Germinal center (tissue), 1 donor: ENCODE data around the gene BANF1.

Experiments
- DNase-seq: peaks from one replicate; pipeline ENCODE4 v3.0.0; 2012; ENCODE audit warnings: mixed read lengths, low spot score

The BANF1 gene

GRCh38 chr11:66001942-66002647, at the start of gene BANF1, which contains the start of gene EIF1AD:
Gene BANF1 (plus strand): TSS chr11:66002503. CDS start chr11:66003251, 748 bp downstream.
Gene EIF1AD (minus strand): TSS chr11:66002157. CDS start chr11:66000389, 1,768 bp downstream.
- peak; percentile 89 for DNase-seq

- no peak for DNase-seq
Measured at GRCh38 chr11:65953471-65953870, 48.8 kb upstream of the BANF1 start.

GRCh38 chr11:65954771-65955170, 47.5 kb upstream of the BANF1 start:
- no peak for DNase-seq

GRCh38 chr11:65958291-65958690, 44.0 kb upstream of the BANF1 start:
- DNase-seq, result no peak

GRCh38 chr11:65958774-65959420, 43.4 kb upstream of the BANF1 start:
- DNase-seq, result no peak

GRCh38 chr11:65960824-65961266, 41.5 kb upstream of the BANF1 start:
- no peak for DNase-seq

GRCh38 chr11:65961267-65962140, 40.8 kb upstream of the BANF1 start, which contains the start of gene SART1:
Gene SART1 (plus strand): TSS chr11:65961734. CDS start chr11:65961781, 47 bp downstream.
- peak; percentile 98 for DNase-seq

GRCh38 chr11:65962141-65962564, 40.1 kb upstream of the BANF1 start:
- DNase-seq, result no peak

GRCh38 chr11:65964906-65965305, 37.4 kb upstream of the BANF1 start:
- no peak for DNase-seq

- DNase-seq, result no peak
Measured at GRCh38 chr11:65965986-65966762, 36.1 kb upstream of the BANF1 start.

- DNase-seq, result no peak
Measured at GRCh38 chr11:65967329-65967934, 34.9 kb upstream of the BANF1 start.

GRCh38 chr11:65968600-65969482, 33.5 kb upstream of the BANF1 start:
- DNase-seq, result no peak

GRCh38 chr11:65972116-65972515, 30.2 kb upstream of the BANF1 start:
- no peak for DNase-seq

- DNase-seq, result no peak
Measured at GRCh38 chr11:65973439-65974110, 28.7 kb upstream of the BANF1 start.

GRCh38 chr11:65975771-65976170, 26.5 kb upstream of the BANF1 start:
- DNase-seq, result no peak

GRCh38 chr11:65976216-65977176, 25.8 kb upstream of the BANF1 start:
- no peak for DNase-seq

GRCh38 chr11:65977621-65978390, 24.5 kb upstream of the BANF1 start:
- no peak for DNase-seq
